ENCODE data around the gene RNASE9.

GRCh38 chr14:20557212-20557542, 3.7 kb downstream of the RNASE9 start:
- TF ChIP-seq CTCF (conservative IDR thresholded peaks at IDR 0.05; ENCODE audit: low read depth in 2 of 2) (no peak), EZH2 (IDR thresholded peaks at IDR 0.05; ENCODE audit: low read depth, unreplicated experiment) (no peak), POLR2AphosphoS5 (IDR thresholded peaks at IDR 0.05; ENCODE audit: low read depth) (no peak), EZH2phosphoT487 (IDR thresholded peaks at IDR 0.05; ENCODE audit: unreplicated experiment) (no peak), REST (IDR thresholded peaks at IDR 0.05; ENCODE audit: unreplicated experiment) (no peak), STAT1 (IDR thresholded peaks at IDR 0.05; ENCODE audit: unreplicated experiment) (no peak), CREB1 (CRISPR knock-in tag; IDR thresholded peaks at IDR 0.05; ENCODE audit: low read depth) (no peak), NANOG (IDR thresholded peaks at IDR 0.05; ENCODE audit: borderline replicate concordance) (no peak)

Measured in GM23338 (cell line).